ENCODE results near the gene CXXC1.

GRCh38 chr18:50301074-50301473 lies 13.6 kb upstream of the CXXC1 start:
- no peak for TF ChIP-seq CTCF (conservative IDR thresholded peaks at IDR 0.05)
- TF ChIP-seq EZH2 (IDR thresholded peaks at IDR 0.05; ENCODE audit: low read depth), result no peak

All from PC-9 (cell line).